NCI-H524 treated with DMSO at 0.1 percent for 48 hours (cell line): Measurements from ENCODE around the gene GSN.

ENCODE experiments used
- DNase-seq: peaks from one replicate; lab custom pipeline; 2025; lab: John Stamatoyannopoulos, UW

GSN gene

GRCh38 chr9:121246821-121247561, 21.0 kb upstream of the GSN start:
- no peak for DNase-seq

- no peak for DNase-seq
These were observed 18.4 kb upstream of the GSN start for GRCh38 chr9:121249563-121249962.

GRCh38 chr9:121252104-121252851, 15.7 kb upstream of the GSN start:
- DNase-seq = no peak

- no peak for DNase-seq
These were observed 14.8 kb upstream of the GSN start for GRCh38 chr9:121253162-121253561.

GRCh38 chr9:121253821-121254501, 14.0 kb upstream of the GSN start:
- no peak for DNase-seq

- no peak for DNase-seq
These were observed 8.5 kb upstream of the GSN start for GRCh38 chr9:121259498-121259897.

GRCh38 chr9:121259935-121260334, 8.0 kb upstream of the GSN start:
- DNase-seq = no peak

- no peak for DNase-seq
These were observed 7.4 kb upstream of the GSN start for GRCh38 chr9:121260457-121261106.

- DNase-seq = peak; percentile 13
These were observed 6.9 kb upstream of the GSN start for GRCh38 chr9:121261107-121261460.

- DNase-seq = no peak
These were observed 6.2 kb upstream of the GSN start for GRCh38 chr9:121261755-121262154.

- DNase-seq = no peak
These were observed 5.5 kb upstream of the GSN start for GRCh38 chr9:121262423-121262822.

GRCh38 chr9:121262953-121263352, 5.0 kb upstream of the GSN start:
- no peak for DNase-seq

GRCh38 chr9:121266356-121266755, 1.6 kb upstream of the GSN start:
- DNase-seq = no peak

- DNase-seq = no peak
These were observed 884 bp upstream of the GSN start for GRCh38 chr9:121266906-121267650.

GRCh38 chr9:121268598-121268850, 562 bp downstream of the GSN start:
- no peak for DNase-seq

GRCh38 chr9:121268851-121269641, 1.1 kb downstream of the GSN start:
- DNase-seq = peak; percentile 12

GRCh38 chr9:121269642-121270254, 1.8 kb downstream of the GSN start:
- no peak for DNase-seq

- no peak for DNase-seq
These were observed 3.7 kb downstream of the GSN start for GRCh38 chr9:121271368-121272341.

GRCh38 chr9:121272401-121272948, 4.5 kb downstream of the GSN start:
- no peak for DNase-seq
